Testis (tissue), 2 donors: Measurements from ENCODE around the gene TPM2.

ENCODE experiments used
- POLR2A ChIP-seq: fragments of 450-650 bp; IDR thresholded peaks from one replicate; pipeline ENCODE4 v1.6.1; 2017; ENCODE audit warnings: antibody characterized with exemption, mild to moderate bottlenecking, moderate library complexity
- TF ChIP-seq, protein P1 (sequence below), 3 experiments: fragments of 450-650 bp in 2 of 3; fragments of 200-600 bp in 1 of 3; sonication (generic) in 1 of 3; IDR thresholded peaks; one replicate each; pipeline ENCODE4 v1.5.1; 2016 to 2019; ENCODE audit warnings: antibody characterized with exemption in 3 of 3, mild to moderate bottlenecking in 2 of 3, moderate library complexity in 1 of 3

DNA sequence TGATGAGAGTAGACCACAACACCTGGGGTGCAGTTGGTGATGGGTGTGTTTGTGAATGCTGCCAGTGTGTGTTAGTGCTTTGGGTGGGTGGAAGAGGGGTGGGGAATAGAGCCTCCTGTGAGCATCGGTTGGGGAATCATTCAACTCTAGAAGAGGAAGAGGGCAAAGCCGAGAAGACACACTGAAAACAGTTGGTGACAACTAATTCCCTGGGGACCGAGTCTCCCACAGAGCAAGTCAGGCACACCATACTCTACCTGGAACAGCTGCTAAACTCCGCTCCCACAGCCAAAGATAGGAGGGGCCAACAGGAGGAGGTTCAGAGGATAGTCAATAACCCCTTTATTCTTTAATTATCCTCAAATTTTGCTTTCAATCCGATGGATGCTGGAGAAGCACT, 23.2 kb downstream of the TPM2 start:
- TF ChIP-seq, protein P1, sequence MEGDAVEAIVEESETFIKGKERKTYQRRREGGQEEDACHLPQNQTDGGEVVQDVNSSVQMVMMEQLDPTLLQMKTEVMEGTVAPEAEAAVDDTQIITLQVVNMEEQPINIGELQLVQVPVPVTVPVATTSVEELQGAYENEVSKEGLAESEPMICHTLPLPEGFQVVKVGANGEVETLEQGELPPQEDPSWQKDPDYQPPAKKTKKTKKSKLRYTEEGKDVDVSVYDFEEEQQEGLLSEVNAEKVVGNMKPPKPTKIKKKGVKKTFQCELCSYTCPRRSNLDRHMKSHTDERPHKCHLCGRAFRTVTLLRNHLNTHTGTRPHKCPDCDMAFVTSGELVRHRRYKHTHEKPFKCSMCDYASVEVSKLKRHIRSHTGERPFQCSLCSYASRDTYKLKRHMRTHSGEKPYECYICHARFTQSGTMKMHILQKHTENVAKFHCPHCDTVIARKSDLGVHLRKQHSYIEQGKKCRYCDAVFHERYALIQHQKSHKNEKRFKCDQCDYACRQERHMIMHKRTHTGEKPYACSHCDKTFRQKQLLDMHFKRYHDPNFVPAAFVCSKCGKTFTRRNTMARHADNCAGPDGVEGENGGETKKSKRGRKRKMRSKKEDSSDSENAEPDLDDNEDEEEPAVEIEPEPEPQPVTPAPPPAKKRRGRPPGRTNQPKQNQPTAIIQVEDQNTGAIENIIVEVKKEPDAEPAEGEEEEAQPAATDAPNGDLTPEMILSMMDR (IDR thresholded peaks at IDR 0.05), result no peak
- no peak for TF ChIP-seq POLR2A
